NCI-H2081 treated with DMSO at 0.1 percent for 48 hours (cell line): ENCODE measurements around the gene COL4A4.
A peak's percentile ranks its signal among the peaks of the same experiment; 100 is the strongest.
"Not testable (repeated sequence)": the region's sequence is repeated elsewhere in the genome, so short reads cannot be mapped to it uniquely, and the experiment has no call there.

Source experiments
- DNase-seq: peaks from one replicate; lab custom pipeline; 2025; lab: John Stamatoyannopoulos, UW

Gene COL4A4

DNA sequence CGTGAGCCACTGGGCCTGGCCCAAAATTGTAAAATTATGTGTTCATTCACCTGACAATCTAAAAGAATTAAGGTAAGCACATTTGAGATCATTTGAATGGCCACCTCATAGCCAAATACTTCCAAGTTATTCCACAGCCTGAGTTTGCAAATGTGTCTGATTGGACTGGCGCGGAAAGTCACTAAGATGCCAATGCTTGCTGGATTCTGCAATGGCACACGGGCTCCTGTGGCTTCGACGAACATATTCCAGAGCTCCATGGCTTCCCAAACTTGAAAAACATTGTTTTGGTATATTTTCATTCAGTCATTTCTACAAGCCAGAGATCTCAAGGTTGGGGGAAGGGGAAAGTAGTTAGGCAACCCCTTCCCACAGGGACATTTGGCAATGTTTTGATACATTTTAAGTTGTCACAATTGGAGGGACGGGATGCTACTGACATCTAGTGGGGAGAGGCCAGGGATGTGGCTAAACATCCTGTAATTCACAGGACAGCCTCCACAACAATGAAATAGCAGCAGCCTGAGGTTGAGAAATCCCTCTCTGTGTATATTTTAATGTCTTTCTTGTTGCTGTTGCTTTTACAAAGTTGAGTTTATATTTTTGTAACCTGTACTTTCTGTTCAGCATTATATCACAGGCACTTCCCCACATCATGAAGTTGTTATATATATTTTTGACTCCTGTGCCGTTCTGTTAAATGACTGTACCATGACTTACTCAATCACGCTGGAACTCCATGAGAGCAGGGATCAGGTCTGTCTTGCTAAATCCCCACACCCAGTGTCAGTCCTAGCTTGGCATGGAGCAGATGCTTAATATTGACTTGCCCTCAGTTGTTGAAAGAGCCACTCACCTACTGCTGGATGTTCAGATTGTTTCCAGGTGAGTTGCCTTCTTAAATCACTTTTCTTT is 56.9 kb downstream of the COL4A4 start:
- no peak for DNase-seq

DNA sequence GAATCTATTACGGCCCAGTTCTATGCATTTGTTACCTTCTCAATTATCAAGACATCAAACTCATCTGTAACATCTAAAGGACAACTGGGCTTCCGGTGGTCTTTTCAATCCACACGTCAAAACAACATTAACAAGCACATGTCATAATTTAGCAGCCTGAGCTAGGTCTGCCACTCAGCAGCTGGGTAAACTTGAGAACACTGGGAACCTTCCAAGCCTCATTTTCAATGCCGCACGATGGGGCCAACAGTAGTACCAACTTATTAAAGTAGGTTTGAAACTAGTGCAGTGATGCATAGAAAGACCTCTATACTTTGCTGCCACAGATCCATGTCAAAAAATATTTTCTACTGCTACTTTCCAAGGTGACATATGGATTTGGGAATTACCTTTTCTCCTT is 60.4 kb downstream of the COL4A4 start:
- DNase-seq = no peak

- DNase-seq = no peak
Measured at GRCh38 chr2:227099340-227099739, 64.7 kb downstream of the COL4A4 start.

- DNase-seq = no peak
Measured at GRCh38 chr2:227098162-227098515, 65.9 kb downstream of the COL4A4 start.

DNA sequence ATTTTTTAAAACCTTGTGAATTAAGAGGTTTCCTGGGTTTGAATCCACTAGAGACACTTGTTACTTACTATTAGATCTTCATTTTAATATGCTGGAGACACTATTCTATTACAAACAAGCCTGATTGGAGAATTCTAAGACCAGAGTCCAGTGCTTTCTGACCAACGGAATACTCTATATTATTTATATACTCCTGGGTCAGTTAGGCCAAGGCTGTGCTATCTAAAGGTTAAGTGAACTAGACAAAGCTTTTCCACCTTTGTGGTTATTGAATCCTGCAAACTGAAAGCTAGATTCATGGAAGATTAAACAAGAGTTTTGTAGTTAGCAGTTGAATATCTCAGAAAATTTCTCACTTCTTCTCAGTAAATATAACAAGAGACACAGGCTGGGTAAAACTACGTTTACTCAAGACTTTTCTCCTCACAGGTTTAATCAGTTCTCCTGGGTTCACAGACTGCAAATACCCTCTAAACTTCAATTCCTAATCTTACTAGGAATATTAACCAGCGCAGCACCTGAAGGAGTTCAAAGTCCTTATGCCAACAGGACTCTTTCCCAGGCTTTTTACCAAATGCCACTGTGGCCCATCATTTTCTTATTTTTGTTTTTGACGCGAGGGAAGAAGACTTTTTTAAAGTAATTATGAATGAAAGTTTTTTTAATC is 66.4 kb downstream of the COL4A4 start:
- DNase-seq = no peak

DNA sequence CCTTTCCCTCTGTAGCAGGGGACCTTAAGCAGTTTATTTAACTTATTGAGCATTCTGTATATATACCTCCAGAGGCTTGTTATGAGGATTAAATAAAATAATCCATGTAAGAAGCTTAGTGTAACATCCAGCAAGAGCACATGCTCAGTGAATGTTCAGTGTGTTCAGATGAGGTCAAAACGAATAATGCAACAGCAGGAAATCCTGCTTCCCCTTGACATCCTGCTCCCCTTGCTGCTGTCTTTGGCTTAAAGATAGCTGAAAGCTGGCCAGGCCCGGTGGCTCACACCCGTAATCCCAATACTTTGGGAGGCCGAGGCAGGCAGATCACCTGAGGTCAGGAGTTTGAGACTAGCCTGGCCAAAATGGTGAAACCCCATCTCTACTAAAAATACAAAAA is 68.7 kb downstream of the COL4A4 start:
- DNase-seq = no peak

DNA sequence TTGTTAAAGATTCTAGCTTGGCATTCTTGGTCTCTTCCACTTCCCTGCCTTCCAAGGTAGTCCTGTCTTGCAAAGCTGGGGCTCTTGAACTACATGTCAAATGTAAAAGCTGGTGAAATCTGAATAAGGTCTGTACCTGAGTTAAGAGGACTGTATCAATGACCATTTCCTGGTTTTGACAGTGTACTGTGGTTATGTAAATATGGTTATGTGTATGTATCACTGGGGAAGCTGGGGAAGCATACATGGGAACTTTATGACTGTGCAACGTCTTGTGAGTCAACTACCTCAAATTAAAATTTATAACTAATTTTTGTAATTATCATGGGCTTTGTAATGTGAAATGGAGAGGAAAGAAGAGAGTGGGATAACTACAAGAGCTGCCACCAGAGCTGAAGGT is 81.7 kb downstream of the COL4A4 start:
- no peak for DNase-seq

DNA sequence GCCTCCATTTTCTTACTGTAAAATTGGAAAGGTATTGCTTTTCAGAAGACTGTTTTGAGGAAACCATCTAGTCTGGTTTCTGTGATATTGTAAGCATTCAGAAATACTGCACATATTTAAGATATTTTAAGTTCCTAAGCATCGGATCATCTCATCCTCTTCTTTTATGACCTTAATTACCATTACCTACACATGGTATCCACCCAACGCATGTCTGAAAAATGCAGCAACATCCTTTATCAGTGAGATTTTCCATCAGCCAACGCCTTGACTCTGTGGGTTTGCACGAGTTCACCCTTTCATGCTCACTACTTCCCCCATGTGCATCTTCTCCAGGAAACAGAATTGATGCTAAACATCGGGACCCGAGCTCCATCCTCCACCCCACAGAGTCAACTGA is 84.3 kb downstream of the COL4A4 start:
- DNase-seq = no peak

GRCh38 chr2:227065065-227065464 is 98.9 kb downstream of the COL4A4 start:
- not testable (repeated sequence) for DNase-seq

DNA sequence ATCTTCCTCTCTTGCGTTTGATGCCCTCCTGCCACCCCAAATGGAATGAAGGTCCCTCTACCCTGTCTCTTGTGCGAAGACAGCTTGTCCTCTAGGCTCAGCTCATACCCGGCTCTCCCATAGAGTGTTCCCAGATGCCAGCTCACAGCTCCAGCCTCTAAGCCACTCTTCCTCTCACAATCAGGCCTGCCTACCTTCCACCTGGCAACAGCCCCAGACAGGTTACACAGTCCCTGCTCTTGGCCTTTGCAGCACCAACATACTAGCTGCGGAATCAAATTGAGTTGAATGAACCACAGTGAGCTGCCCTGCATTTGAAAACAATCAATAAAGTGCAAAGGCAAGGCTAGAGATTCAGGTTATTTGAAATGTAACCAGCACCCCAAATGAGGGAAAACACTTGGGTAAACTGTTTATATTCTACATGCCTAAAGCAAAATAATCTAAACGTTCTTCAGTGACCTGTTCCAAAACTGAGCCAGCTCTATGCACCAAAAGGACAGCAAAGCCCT is 105.1 kb downstream of the COL4A4 start:
- no peak for DNase-seq

DNA sequence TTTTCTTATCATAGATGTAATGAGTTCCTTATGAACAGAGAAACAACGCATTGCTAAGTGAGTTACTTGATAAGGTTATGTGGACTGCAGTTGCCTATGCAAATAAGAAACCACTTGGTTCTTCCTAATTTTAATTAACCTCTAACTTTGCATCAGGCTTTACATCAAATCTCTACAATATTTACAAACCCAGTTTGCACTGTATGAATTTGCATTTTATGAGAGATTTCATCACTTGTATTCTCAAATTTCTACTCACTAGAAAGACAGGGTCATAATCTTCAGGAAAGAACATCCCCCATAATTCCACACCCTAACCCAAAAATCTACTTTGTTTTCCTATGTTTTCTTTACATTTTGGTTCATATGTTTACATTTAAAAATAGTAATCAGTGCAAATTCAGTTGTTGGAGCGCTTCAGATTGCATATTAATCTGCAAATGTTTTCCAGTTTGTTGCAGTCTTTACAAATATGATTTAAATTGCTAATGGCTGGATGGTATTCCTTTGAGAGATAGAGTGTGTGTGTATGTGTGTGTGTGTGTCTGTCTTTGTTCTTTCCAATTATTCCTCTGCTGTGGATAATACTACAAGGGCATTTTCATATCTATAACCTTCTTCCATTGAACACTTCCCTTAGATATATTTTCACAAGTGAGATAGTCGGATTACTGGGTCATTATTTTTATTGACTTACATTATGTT is 106.1 kb downstream of the COL4A4 start:
- no peak for DNase-seq

GRCh38 chr2:227057060-227057459 is 106.9 kb downstream of the COL4A4 start:
- no peak for DNase-seq

GRCh38 chr2:227054006-227054405 is 110.0 kb downstream of the COL4A4 start:
- DNase-seq = no peak

DNA sequence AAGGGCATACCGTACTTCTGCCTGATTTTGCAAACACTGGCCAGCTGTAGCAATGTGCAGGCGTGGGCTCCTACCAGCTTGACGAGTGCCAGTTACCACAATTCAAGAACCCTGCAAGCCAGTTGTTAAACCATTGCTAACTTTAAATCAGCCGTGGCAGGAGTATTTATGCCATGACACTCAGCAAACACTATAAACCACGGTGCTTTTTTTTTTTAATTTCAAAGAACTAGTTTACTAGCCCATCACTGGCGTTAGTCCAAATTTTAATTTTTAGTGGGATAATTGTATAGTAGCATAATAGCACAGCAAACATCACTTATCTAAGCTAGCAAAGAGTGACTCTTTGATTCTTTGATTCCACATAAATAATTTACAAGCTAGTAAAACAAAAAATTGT is 111.1 kb downstream of the COL4A4 start:
- peak; percentile 96 for DNase-seq

DNA sequence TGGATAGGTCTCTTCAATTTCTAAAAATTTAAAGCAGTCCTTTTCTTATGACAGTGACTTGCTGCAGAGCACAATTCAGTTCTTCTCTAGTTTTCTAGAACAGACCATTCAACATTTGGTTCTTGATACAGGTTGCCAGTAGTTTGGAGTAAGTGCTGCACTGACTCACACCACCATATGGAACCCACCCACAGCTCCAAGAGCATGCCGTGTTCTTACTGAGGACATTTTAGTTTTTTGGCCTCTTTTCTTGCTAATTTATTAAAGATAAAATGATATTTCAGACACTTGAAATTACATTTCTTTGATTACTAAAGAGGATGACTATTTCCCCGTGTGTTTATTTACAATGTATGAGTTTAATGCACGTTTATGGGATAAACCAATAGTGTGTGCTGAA is 120.0 kb downstream of the COL4A4 start:
- no peak for DNase-seq

DNA sequence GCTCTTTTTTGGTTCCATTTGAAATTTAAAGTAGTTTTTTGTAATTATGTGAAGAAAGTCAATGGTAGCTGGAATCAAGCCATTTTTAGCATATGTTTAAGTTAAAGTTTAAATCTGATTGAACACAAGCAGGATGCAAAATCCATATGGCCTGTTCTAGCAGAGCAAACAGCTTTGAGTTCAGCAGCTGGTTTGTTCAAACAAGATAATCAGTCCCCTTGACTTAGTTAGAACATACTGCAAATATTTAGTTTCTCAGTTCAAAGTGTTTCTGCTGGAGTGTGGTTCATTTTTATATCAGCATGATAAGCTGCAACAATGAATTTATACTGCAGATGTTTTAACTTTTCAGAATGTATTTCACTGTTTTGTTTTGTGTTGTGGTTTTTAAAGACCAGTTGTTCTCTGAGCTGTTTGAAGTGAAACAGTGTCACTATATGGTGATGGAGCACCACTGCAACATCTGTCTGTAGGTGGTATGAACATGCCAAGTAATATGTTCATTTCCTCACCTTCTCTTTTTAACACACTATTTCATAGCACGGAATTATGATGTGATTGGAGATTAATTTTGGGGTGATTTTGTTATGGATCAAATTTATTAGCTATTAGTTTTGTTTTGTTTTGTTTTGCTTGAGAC is 125.3 kb downstream of the COL4A4 start:
- DNase-seq = no peak

- no peak for DNase-seq
Measured at GRCh38 chr2:227036527-227036926, 127.5 kb downstream of the COL4A4 start.

DNA sequence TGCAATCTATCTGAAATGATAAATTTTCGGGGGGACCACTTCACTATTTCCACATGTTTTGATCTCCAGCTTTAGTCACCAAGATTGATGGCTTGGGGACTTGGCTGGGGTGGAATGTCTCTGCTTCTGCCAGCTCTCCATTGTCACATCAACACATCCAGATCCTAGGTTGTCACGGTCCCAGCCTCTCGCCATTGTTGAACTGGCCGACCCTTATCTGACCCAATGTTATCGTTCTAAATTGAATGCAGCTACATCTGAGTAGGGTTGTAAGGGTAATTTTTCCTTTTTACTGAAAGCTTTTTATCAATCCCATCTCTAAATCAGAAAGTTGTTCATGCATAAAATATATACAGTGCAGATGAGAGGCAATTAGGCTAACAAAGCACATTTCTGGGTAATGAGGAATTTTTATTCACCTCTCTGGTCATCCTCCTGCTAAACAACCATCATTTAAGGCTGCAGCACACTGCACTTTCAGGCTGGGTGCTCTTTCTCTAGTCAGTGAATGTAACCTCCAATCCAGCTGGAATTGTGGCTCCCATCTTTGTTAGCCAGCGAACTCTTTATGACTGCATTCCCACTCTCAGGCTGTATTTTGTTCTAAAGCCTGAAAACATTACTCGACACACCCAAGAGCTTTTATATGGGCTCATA is 128.2 kb downstream of the COL4A4 start:
- no peak for DNase-seq

GRCh38 chr2:227033471-227034148 is 130.4 kb downstream of the COL4A4 start:
- DNase-seq = no peak

- DNase-seq = no peak
Measured at GRCh38 chr2:227031379-227031778, 132.6 kb downstream of the COL4A4 start.

DNA sequence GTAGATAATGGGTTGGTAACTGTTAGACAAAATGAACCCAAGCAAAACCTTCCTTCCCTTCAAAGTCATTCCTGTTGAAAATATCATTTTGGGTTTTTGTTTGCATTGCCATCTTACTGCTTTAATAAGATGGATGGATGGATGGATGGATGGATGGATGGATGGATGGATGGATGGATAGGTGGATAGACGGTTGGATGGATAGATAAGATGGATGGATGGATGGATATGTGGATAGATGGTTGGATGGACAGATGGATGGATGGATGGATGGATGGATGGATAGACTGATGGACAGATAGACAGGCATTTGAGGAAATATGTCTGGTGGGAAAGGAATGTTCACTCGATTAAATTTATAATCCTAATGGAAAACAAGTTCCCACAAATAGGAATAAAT is 133.2 kb downstream of the COL4A4 start:
- DNase-seq = no peak
